Esophagus muscularis mucosa (tissue), 4 donors: ENCODE measurements around the gene NMNAT3.

Experiments used
- CTCF ChIP-seq, 3 experiments: fragments of 200-600 bp in 2 of 3; fragments of 450-650 bp in 1 of 3; sonication (generic) in 2 of 3; IDR thresholded peaks; one replicate each; pipeline ENCODE4 v1.5.1; 2017 to 2019; ENCODE audit warnings: antibody characterized with exemption in 3 of 3, mild to moderate bottlenecking in 2 of 3, moderate library complexity in 1 of 3
- EP300 ChIP-seq: sonication (generic); formaldehyde crosslinking; IDR thresholded peaks from one replicate; pipeline ENCODE4 v1.6.1; 2017; ENCODE audit warnings: antibody characterized with exemption
- POLR2A ChIP-seq: fragments of 450-650 bp; IDR thresholded peaks from one replicate; pipeline ENCODE4 v1.6.1; 2017; ENCODE audit warnings: antibody characterized with exemption, moderate library complexity, mild to moderate bottlenecking, low read depth
- POLR2AphosphoS5 ChIP-seq, 2 donors: sonication (generic); formaldehyde crosslinking; IDR thresholded peaks; one replicate each; pipeline ENCODE4 v1.6.1; 2017; ENCODE audit warnings: antibody characterized with exemption in 2 of 2

GRCh38 chr3:139528924-139529323 lies 148.8 kb downstream of the NMNAT3 start:
- TF ChIP-seq POLR2AphosphoS5 (IDR thresholded peaks at IDR 0.05) (no peak), POLR2A (no peak), CTCF (IDR thresholded peaks at IDR 0.05) (no peak), EP300 (no peak)
